Breast epithelium (tissue), 3 donors: ENCODE measurements around the gene B4GALNT4.

Experiments
- POLR2A ChIP-seq: fragments of 450-650 bp; IDR thresholded peaks from one replicate; pipeline ENCODE4 v1.6.1; 2016; ENCODE audit warnings: antibody characterized with exemption, mild to moderate bottlenecking, moderate library complexity
- POLR2AphosphoS5 ChIP-seq, 3 donors: sonication (generic); formaldehyde crosslinking; IDR thresholded peaks; one replicate each; pipeline ENCODE4 v1.6.1; 2017; ENCODE audit warnings: antibody characterized with exemption in 3 of 3
- TF ChIP-seq, protein P1 (sequence below), 3 donors: fragments of 450-650 bp; IDR thresholded peaks; one replicate each; pipeline ENCODE4 v1.5.1; 2016 to 2017; ENCODE audit warnings: antibody characterized with exemption in 3 of 3, mild to moderate bottlenecking in 3 of 3, moderate library complexity in 3 of 3

DNA sequence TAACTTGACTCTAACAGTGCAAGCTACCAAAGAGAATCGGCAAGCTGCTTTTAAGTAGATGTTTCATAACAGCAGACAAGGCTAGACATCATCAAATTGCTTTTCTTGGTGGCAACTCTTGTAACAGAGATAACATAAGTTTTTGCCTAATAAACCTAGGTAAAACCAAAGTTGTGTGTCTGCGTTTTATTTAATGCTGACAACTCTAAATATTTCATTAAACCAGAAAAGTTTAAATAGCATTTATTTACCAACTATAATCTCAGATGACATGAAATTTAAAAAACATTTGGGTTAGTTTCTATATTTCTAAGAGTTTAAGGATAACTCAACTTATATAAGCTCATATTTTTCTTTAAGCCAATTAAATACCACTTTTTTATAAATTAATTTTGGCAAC is 29.3 kb upstream of the B4GALNT4 start:
- no peak for TF ChIP-seq POLR2A
- TF ChIP-seq, protein P1, sequence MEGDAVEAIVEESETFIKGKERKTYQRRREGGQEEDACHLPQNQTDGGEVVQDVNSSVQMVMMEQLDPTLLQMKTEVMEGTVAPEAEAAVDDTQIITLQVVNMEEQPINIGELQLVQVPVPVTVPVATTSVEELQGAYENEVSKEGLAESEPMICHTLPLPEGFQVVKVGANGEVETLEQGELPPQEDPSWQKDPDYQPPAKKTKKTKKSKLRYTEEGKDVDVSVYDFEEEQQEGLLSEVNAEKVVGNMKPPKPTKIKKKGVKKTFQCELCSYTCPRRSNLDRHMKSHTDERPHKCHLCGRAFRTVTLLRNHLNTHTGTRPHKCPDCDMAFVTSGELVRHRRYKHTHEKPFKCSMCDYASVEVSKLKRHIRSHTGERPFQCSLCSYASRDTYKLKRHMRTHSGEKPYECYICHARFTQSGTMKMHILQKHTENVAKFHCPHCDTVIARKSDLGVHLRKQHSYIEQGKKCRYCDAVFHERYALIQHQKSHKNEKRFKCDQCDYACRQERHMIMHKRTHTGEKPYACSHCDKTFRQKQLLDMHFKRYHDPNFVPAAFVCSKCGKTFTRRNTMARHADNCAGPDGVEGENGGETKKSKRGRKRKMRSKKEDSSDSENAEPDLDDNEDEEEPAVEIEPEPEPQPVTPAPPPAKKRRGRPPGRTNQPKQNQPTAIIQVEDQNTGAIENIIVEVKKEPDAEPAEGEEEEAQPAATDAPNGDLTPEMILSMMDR (IDR thresholded peaks at IDR 0.05) = no peak
- TF ChIP-seq POLR2AphosphoS5 (IDR thresholded peaks at IDR 0.05) = no peak
